Endodermal cell (in vitro differentiated cells): Measurements from ENCODE around the gene LIPC. TPM values are rescaled to one million over a fixed set of nuclear protein-coding genes. Genes with fewer than 3 reads are reported as not detected.

Experiments used
- DNase-seq: peaks from one replicate; pipeline ENCODE4 v3.0.0-alpha.2; 2017
- H3K27ac ChIP-seq: 2 replicates; pipeline ENCODE4 v1.5.1; 2013; ENCODE audit warnings: mild to moderate bottlenecking, low read depth, low read length, moderate library complexity
- H3K27me3 ChIP-seq: 2 replicates; pipeline ENCODE4 v1.6.1; 2013; ENCODE audit warnings: mild to moderate bottlenecking, low read length, moderate library complexity; ENCODE audit not compliant: insufficient read depth, control insufficient read depth, poor library complexity, severe bottlenecking
- H3K36me3 ChIP-seq: 2 replicates; pipeline ENCODE4 v1.7.0; 2013; ENCODE audit warnings: mild to moderate bottlenecking, low read length, moderate library complexity; ENCODE audit not compliant: control insufficient read depth, insufficient read depth
- H3K4me1 ChIP-seq: one replicate; pipeline ENCODE4 v1.7.0; 2013; ENCODE audit warnings: low read length; ENCODE audit not compliant: control insufficient read depth, insufficient read depth
- H3K4me3 ChIP-seq: 2 replicates; pipeline ENCODE4 v1.5.1; 2013; ENCODE audit warnings: mild to moderate bottlenecking, low read length, moderate library complexity
- H3K9ac ChIP-seq: 2 replicates; pipeline ENCODE4 v1.6.1; 2013; ENCODE audit warnings: mild to moderate bottlenecking, low read length, moderate library complexity; ENCODE audit not compliant: poor library complexity, severe bottlenecking; ENCODE audit errors: extremely low read depth
- H3K9me3 ChIP-seq: 2 replicates; pipeline ENCODE4 v1.6.1; 2013; ENCODE audit warnings: mild to moderate bottlenecking, low read length, moderate library complexity; ENCODE audit not compliant: control insufficient read depth
- H3K27ac Mint-ChIP-seq: 2 replicates; pipeline ENCODE4 v1.8.0; 2020; ENCODE audit warnings: mixed read lengths
- H3K27me3 Mint-ChIP-seq: 2 replicates; pipeline ENCODE4 v1.8.0; 2021; ENCODE audit warnings: mild to moderate bottlenecking, mixed read lengths; ENCODE audit not compliant: insufficient read depth
- H3K36me3 Mint-ChIP-seq: 2 replicates; pipeline ENCODE4 v1.8.0; 2020; ENCODE audit warnings: low read depth, mixed read lengths
- H3K4me1 Mint-ChIP-seq: 2 replicates; pipeline ENCODE4 v1.8.0; 2020; ENCODE audit warnings: mixed read lengths
- H3K4me3 Mint-ChIP-seq: 2 replicates; pipeline ENCODE4 v1.8.0; 2020; ENCODE audit warnings: mild to moderate bottlenecking, moderate library complexity, mixed read lengths
- H3K9me3 Mint-ChIP-seq: 2 replicates; pipeline ENCODE4 v1.8.0; 2020; ENCODE audit warnings: mild to moderate bottlenecking, mixed read lengths
- CTCF ChIP-seq: fragments of 200-600 bp; sonication (generic); conservative IDR thresholded peaks from 2 replicates; pipeline ENCODE4 v1.5.0; 2021; ENCODE audit warnings: antibody characterized with exemption, mild to moderate bottlenecking
- WGBS, 2 experiments: methylation state at CpG; one replicate each; pipeline versions ENCODE4 v1.1.5 to v1.1.7; 2013; ENCODE audit warnings: missing lambda C conversion rate in 2 of 2, mixed read lengths in 1 of 2; ENCODE audit not compliant: insufficient coverage in 1 of 2, insufficient read length in 1 of 2; 5-methylcytosine and 5-hydroxymethylcytosine counted together
- total RNA-seq, 2 donors: library from RNA; stranded (reverse); fragmentation: NEBNext Ultra II Directional in 1 of 2; extraction: Animal tissue kit (Norgen Biotek cat#: 25700) in 1 of 2; gene quantifications; 2 replicates in 1 of 2; 3 replicates in 1 of 2; pipeline ENCODE4 v1.2.1, GENCODE V29; 2021

The LIPC gene
- total RNA-seq, 2 donors from 2014 or later: not detected

GRCh38 chr15:58593870-58594269 lies 162.1 kb downstream of the LIPC start:
- 100% methylated on average over 1 of the region's 1 CpG for WGBS, 2 experiments
- TF ChIP-seq CTCF: no peak

GRCh38 chr15:58594898-58595297 lies 163.1 kb downstream of the LIPC start:
- Histone ChIP-seq H3K27ac (no peak overlapping the region), H3K27me3 (no peaks in the 10 kb centered on the region), H3K4me3 (no peak overlapping the region), H3K36me3 (peaks cover 48% of the 10 kb centered on the region), H3K9ac (no peak overlapping the region), H3K9me3 (no peaks in the 10 kb centered on the region), H3K4me1 (peaks cover 16% of the 10 kb centered on the region)
- peaks cover 22% of the 10 kb centered on the region for H3K4me1 Mint-ChIP-seq
- H3K4me3 Mint-ChIP-seq: no peak overlapping the region
- TF ChIP-seq CTCF: no peak
- H3K27ac Mint-ChIP-seq: no peak overlapping the region
- no peaks in the 10 kb centered on the region for H3K27me3 Mint-ChIP-seq
- DNase-seq: no peak
- H3K9me3 Mint-ChIP-seq: no peaks in the 10 kb centered on the region
- 100% methylated on average over 1 of the region's 1 CpG; no CpG with 5 or more reads in 1 of the 2 experiments for WGBS, 2 experiments
- peaks cover 44% of the 10 kb centered on the region for H3K36me3 Mint-ChIP-seq

More at GRCh38 chr15:58593870-58594269, 162.1 kb downstream of the LIPC start:
- peaks cover 40% of the 10 kb centered on the region for H3K36me3 Mint-ChIP-seq
- Histone ChIP-seq H3K4me1 (peaks cover 13% of the 10 kb centered on the region), H3K9ac (no peak overlapping the region), H3K36me3 (peaks cover 47% of the 10 kb centered on the region), H3K9me3 (no peaks in the 10 kb centered on the region), H3K4me3 (no peak overlapping the region), H3K27ac (no peak overlapping the region), H3K27me3 (no peaks in the 10 kb centered on the region)
- no peak overlapping the region for H3K4me3 Mint-ChIP-seq
- no peaks in the 10 kb centered on the region for H3K27me3 Mint-ChIP-seq
- DNase-seq: no peak
- peaks cover 17% of the 10 kb centered on the region for H3K4me1 Mint-ChIP-seq
- H3K9me3 Mint-ChIP-seq: no peaks in the 10 kb centered on the region
- no peak overlapping the region for H3K27ac Mint-ChIP-seq

GRCh38 chr15:58595516-58596263 lies 163.9 kb downstream of the LIPC start:
- H3K9ac ChIP-seq: no peak overlapping the region
- peaks cover 53% of the 10 kb centered on the region for H3K36me3 ChIP-seq
- H3K36me3 Mint-ChIP-seq: peaks cover 46% of the 10 kb centered on the region
- 83 to 100% methylated on average over 1 to 3 of the region's 3 CpGs for WGBS, 2 experiments
- no peak overlapping the region for H3K4me3 ChIP-seq
- H3K27ac Mint-ChIP-seq: no peak overlapping the region
- DNase-seq: no peak
- no peak for TF ChIP-seq CTCF
- H3K27me3 Mint-ChIP-seq: no peaks in the 10 kb centered on the region
- H3K4me3 Mint-ChIP-seq: no peak overlapping the region
- no peak overlapping the region for H3K27ac ChIP-seq
- no peaks in the 10 kb centered on the region for H3K9me3 Mint-ChIP-seq
- peaks cover 16% of the 10 kb centered on the region for H3K4me1 ChIP-seq
- H3K27me3 ChIP-seq: no peaks in the 10 kb centered on the region
- no peaks in the 10 kb centered on the region for H3K9me3 ChIP-seq
- H3K4me1 Mint-ChIP-seq: peaks cover 16% of the 10 kb centered on the region
